GM19438 (cell line): ENCODE measurements around the gene RTEL1.
"Not testable (repeated sequence)": the region's sequence is repeated elsewhere in the genome, so short reads cannot be mapped to it uniquely, and the experiment has no call there.

Experiments used
- ATAC-seq: cut with Tn5 transposase; IDR thresholded peaks from one replicate; pipeline ENCODE4 v1.9.1; 2021; ENCODE audit warnings: low read depth; ENCODE audit not compliant: unreplicated experiment

Gene RTEL1

GRCh38 chr20:63664861-63665594, 6.9 kb downstream of the RTEL1 start:
- ATAC-seq: no peak

GRCh38 chr20:63665708-63666107, 7.6 kb downstream of the RTEL1 start:
- no peak for ATAC-seq

- ATAC-seq: no peak
These were observed 9.7 kb downstream of the RTEL1 start for GRCh38 chr20:63667858-63668257.

DNA sequence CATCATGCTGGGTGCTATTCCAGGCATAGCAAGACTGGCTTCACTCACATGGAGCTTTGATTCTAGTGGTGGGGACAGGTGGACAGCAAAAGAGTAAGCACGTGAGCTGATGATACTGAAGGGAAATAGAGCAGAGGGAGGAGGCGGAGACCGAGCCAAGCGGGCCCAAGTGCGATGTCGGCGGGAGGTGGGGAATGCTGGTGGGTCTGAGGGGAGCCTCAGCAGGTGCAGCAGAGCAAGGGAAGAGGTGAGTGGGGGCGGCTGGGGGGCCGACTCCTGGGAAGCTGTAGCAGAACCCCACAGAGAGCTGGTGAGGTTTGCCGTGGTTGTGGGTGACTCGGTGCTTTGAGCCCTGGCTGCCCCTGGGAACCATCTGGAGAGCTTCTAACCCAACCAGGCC, 10.2 kb downstream of the RTEL1 start:
- no peak for ATAC-seq

DNA sequence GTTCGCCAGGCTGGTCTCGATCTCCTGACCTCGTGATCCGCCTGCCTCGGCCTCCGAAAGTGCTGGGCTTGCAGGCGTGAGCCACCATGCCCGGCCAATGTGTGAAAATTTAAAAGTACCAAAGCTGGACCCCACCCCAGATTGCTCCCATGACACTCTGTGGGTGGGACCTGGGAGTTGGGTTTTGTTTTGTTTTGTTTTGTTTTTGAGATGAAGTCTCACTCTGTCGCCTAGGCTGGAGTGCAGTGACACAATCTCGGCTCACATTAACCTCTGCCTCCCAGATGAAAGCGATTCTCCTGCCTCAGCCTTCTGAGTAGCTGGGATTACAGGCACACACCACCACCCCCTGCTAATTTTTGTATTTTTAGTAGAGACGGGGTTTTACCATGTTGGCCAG, 13.6 kb downstream of the RTEL1 start:
- ATAC-seq: not testable (repeated sequence)

GRCh38 chr20:63672666-63673065, 14.6 kb downstream of the RTEL1 start:
- no peak for ATAC-seq

DNA sequence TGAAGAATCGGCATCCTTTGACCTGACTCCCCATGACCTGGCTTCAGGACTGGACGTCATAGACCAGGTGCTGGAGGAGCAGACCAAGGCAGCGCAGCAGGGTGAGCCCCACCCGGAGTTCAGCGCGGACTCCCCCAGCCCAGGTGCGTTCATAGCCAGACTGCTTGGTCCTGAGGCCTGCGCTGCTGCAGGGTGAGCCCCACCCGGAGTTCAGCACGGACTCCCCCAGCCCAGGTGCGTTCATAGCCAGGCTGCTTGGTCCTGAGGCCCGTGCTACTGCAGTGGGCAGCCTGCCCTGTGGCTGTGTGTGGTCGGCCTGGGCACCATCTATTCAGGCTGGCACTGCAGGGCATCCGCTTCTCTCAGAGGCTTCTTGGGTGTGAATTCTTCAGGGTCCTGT, 15.8 kb downstream of the RTEL1 start:
- ATAC-seq: no peak

GRCh38 chr20:63675681-63676368, 17.7 kb downstream of the RTEL1 start:
- ATAC-seq: no peak

GRCh38 chr20:63678071-63678470, 20.0 kb downstream of the RTEL1 start:
- no peak for ATAC-seq

DNA sequence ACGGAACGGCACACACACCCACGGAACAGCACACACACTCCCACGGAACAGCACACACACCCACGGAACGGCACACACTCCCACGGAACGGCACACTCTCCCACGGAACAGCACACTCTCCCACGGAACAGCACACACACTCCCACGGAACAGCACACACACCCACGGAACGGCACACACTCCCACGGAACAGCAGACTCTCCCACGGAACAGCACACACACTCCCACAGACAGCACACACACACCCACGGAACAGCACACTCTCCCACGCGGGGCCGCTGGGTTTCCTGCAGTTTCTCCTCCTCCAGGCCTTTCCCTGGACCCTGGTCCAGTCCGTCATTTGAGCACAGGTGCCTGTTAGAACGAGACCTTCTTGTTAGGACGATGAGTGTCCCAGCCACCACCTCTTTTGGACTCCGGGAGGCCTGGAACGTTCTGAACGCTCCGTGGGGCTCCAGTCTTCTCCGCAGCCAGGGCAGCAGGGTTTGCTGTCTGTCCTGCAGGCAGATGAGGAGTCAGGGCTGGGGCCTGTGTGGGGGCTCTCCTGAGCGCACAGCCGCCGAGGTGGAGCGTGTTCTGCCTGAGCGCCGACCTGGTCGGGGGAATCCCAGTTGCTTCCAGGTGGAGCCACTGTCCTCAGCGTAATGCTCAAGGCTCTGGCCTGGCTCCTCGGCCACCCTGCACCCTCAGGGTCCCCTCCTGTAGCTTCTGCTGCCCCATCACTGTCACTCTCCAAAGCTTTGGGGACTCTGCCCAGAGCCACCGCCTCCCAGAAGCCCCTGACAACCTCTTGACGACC, 20.8 kb downstream of the RTEL1 start:
- ATAC-seq: no peak

DNA sequence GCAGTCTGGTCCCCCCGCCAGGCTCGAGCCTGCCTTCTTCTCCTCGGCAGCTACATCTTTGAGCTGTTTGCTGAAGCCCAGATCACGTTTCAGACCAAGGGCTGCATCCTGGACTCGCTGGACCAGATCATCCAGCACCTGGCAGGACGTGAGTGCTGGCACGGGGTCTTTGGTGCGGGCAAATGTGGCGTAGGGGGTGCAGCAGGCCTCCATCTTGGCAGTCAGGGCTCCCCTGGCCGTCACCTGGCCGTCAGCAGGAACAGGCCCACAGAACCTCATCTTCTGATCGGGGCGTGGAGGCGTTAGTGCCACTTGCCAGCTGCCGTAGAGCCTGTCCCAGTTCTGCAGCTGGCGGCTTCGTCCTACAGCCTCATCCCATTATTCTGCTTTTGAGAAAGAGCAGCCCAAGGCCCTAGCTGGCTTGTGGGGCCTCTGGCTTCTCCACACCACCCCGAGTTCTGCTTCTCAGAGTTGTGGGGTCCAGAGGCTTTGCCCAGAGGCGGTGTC, 21.7 kb downstream of the RTEL1 start:
- no peak for ATAC-seq

GRCh38 chr20:63680427-63680826, 22.3 kb downstream of the RTEL1 start:
- no peak for ATAC-seq

GRCh38 chr20:63680857-63681608, 22.9 kb downstream of the RTEL1 start:
- no peak for ATAC-seq

DNA sequence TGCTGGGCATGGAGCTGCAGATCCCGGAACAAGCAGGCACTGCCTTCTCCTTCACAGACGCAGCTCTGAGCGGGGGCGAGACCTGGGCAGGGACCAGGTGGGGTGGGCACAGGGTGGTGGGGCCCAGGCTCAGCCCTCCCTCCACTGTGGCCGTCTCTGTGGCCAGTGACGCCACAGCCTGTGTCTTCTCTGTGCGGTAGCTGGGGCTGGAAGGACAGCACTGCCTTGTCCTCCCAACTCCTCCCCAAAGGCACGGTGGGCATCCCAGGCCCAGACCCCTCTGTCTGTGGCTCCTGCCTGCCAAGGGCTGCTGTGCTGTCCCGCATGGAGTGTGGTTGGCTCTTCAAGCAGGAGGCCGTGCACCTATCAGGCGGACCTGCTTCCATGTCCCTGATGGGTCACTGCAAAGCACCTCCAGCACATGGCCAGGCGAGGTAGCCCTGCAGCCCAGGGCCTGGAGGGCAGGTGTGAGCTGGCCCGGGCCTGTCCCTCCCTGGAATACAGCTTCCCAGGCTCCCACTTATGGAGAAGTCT, 23.6 kb downstream of the RTEL1 start:
- ATAC-seq: no peak

GRCh38 chr20:63682384-63683139, 24.4 kb downstream of the RTEL1 start:
- ATAC-seq: no peak

GRCh38 chr20:63685269-63686026, 27.3 kb downstream of the RTEL1 start:
- ATAC-seq: no peak

DNA sequence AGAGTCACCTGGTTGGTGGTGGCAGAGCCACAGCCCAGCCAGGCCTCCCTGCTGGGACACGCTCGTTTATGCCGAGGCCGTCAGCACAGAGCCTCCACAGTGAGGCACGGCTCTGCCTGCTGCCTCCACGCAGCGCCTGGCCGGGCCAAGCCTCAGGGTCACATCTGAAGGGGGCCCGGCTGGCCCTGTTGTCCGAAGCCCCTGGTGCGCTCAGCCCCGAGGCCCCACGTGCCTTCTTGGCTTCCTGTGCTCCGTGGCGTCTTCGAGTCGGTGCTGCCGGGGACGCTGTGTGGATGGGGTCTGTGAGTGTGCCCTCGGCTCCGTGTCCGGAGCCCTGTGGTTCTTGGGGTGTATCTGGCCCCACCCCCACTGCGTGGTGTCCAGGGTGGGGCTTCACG, 28.0 kb downstream of the RTEL1 start:
- no peak for ATAC-seq

- ATAC-seq: no peak
These were observed 28.6 kb downstream of the RTEL1 start for GRCh38 chr20:63686492-63687321.
